Measurements from ENCODE around the gene KLHL26. TPM values are rescaled to one million over a fixed set of nuclear protein-coding genes. Genes with fewer than 3 reads are reported as not detected.
A peak's percentile ranks its signal among the peaks of the same experiment; 100 is the strongest.

Gene KLHL26
- polyA plus RNA-seq, 1 experiment = 2.3 TPM

- Histone ChIP-seq H3K4me3 (ENCODE audit: low read depth, low read length) (no peak overlapping the region), H3K27me3 (ENCODE audit: control insufficient read depth, insufficient read depth, low read length) (no peaks in the 10 kb centered on the region), H3K36me3 (ENCODE audit: control insufficient read depth, insufficient read depth, low read length) (no peaks in the 10 kb centered on the region; the same call in 1 of the 2 replicates)
- ChIA-PET POLR2A (no interaction called here), CTCF (interaction anchor here (2.0 kb wide), 1 partner anchor 7 kb away, joined by 5 read pairs; no protein-coding TSS in a partner anchor)
- no peak for TF ChIP-seq CTCF (IDR thresholded peaks at IDR 0.05; ENCODE audit: insufficient read depth, low read depth, low read length)
- no peak for DNase-seq (ENCODE audit: low read depth)
Observed at GRCh38 chr19:18647807-18648206, 11.0 kb downstream of the KLHL26 start.

GRCh38 chr19:18648973-18649315 lies 12.1 kb downstream of the KLHL26 start:
- H3K4me3 ChIP-seq (ENCODE audit: low read depth, low read length) = no peak overlapping the region
- POLR2A ChIA-PET = no interaction called here
- no peak for DNase-seq (ENCODE audit: low read depth)
- CTCF ChIA-PET = interaction anchor here (0.8 to 2.0 kb wide), 3 partner anchors 8 to 158 kb away, joined by 3 to 5 read pairs (median 3); partner anchors contain the start of gene REX1BD
- H3K27me3 ChIP-seq (ENCODE audit: control insufficient read depth, insufficient read depth, low read length) = no peaks in the 10 kb centered on the region
- no peaks in the 10 kb centered on the region; the same call in 1 of the 2 replicates for H3K36me3 ChIP-seq (ENCODE audit: control insufficient read depth, insufficient read depth, low read length)
- TF ChIP-seq CTCF (IDR thresholded peaks at IDR 0.05; ENCODE audit: insufficient read depth, low read depth, low read length) = no peak

GRCh38 chr19:18649371-18650020 lies 12.7 kb downstream of the KLHL26 start:
- ChIA-PET POLR2A (no interaction called here), CTCF (interaction anchor here (1.1 to 2.0 kb wide), 2 partner anchors 9 to 61 kb away, joined by 3 to 5 read pairs; partner anchors contain the start of gene REX1BD)
- H3K4me3 ChIP-seq (ENCODE audit: low read depth, low read length) = no peak overlapping the region
- H3K27me3 ChIP-seq (ENCODE audit: control insufficient read depth, insufficient read depth, low read length) = no peaks in the 10 kb centered on the region
- H3K36me3 ChIP-seq (ENCODE audit: control insufficient read depth, insufficient read depth, low read length) = no peaks in the 10 kb centered on the region; the same call in 1 of the 2 replicates
- no peak for DNase-seq (ENCODE audit: low read depth)
- no peak for TF ChIP-seq CTCF (IDR thresholded peaks at IDR 0.05; ENCODE audit: insufficient read depth, low read depth, low read length)

- POLR2A ChIA-PET = no interaction called here
- CTCF ChIA-PET = interaction anchor here (1.0 to 2.0 kb wide), 3 partner anchors 9 to 62 kb away, joined by 3 to 5 read pairs (median 4); partner anchors contain the start of gene REX1BD
- H3K27me3 ChIP-seq (ENCODE audit: control insufficient read depth, insufficient read depth, low read length) = no peaks in the 10 kb centered on the region
- no peak for TF ChIP-seq CTCF (IDR thresholded peaks at IDR 0.05; ENCODE audit: insufficient read depth, low read depth, low read length)
- no peak overlapping the region for H3K4me3 ChIP-seq (ENCODE audit: low read depth, low read length)
- H3K36me3 ChIP-seq (ENCODE audit: control insufficient read depth, insufficient read depth, low read length) = no peaks in the 10 kb centered on the region; the same call in 1 of the 2 replicates
- no peak for DNase-seq (ENCODE audit: low read depth)
Observed at GRCh38 chr19:18650021-18650390, 13.2 kb downstream of the KLHL26 start.

- Histone ChIP-seq H3K4me3 (ENCODE audit: low read depth, low read length) (no peak overlapping the region), H3K27me3 (ENCODE audit: control insufficient read depth, insufficient read depth, low read length) (no peaks in the 10 kb centered on the region), H3K36me3 (ENCODE audit: control insufficient read depth, insufficient read depth, low read length) (no peaks in the 10 kb centered on the region; the same call in 1 of the 2 replicates)
- ChIA-PET CTCF (interaction anchor here (1.0 kb wide), 1 partner anchor 55 kb away, joined by 4 read pairs; no protein-coding TSS in a partner anchor), POLR2A (no interaction called here)
- DNase-seq (ENCODE audit: low read depth) = peak; percentile 70
- TF ChIP-seq CTCF (IDR thresholded peaks at IDR 0.05; ENCODE audit: insufficient read depth, low read depth, low read length) = no peak
Observed at GRCh38 chr19:18650468-18651041, 13.7 kb downstream of the KLHL26 start.

Measured in BJ (cell line).